ENCODE measurements around the gene SGMS1.

Gene SGMS1

GRCh38 chr10:50645236-50645635 is 21.5 kb upstream of the SGMS1 start:
- no peak for DNase-seq (ENCODE audit: low read depth)
- no peak overlapping the region for H3K4me3 ChIP-seq (ENCODE audit: low read depth, low read length)
- TF ChIP-seq CTCF (conservative IDR thresholded peaks at IDR 0.05; ENCODE audit: low read depth, low read length): no peak

- no peak overlapping the region for H3K4me3 ChIP-seq (ENCODE audit: low read depth, low read length)
- TF ChIP-seq CTCF (conservative IDR thresholded peaks at IDR 0.05; ENCODE audit: low read depth, low read length): no peak
- no peak for DNase-seq (ENCODE audit: low read depth)
These were observed 17.9 kb upstream of the SGMS1 start for GRCh38 chr10:50641626-50642025.

- no peak for TF ChIP-seq CTCF (conservative IDR thresholded peaks at IDR 0.05; ENCODE audit: low read depth, low read length)
- DNase-seq (ENCODE audit: low read depth): no peak
- no peak overlapping the region for H3K4me3 ChIP-seq (ENCODE audit: low read depth, low read length)
These were observed 16.5 kb upstream of the SGMS1 start for GRCh38 chr10:50640238-50640637.

GRCh38 chr10:50636618-50637579 is 13.1 kb upstream of the SGMS1 start:
- TF ChIP-seq CTCF (conservative IDR thresholded peaks at IDR 0.05; ENCODE audit: low read depth, low read length): no peak
- no peak overlapping the region for H3K4me3 ChIP-seq (ENCODE audit: low read depth, low read length)
- peak; percentile 31 for DNase-seq (ENCODE audit: low read depth)

GRCh38 chr10:50635286-50635685 is 11.5 kb upstream of the SGMS1 start:
- no peak overlapping the region for H3K4me3 ChIP-seq (ENCODE audit: low read depth, low read length)
- TF ChIP-seq CTCF (conservative IDR thresholded peaks at IDR 0.05; ENCODE audit: low read depth, low read length): no peak
- peak; percentile 93 for DNase-seq (ENCODE audit: low read depth)

GRCh38 chr10:50634479-50634878 is 10.7 kb upstream of the SGMS1 start:
- no peak for DNase-seq (ENCODE audit: low read depth)
- no peak overlapping the region for H3K4me3 ChIP-seq (ENCODE audit: low read depth, low read length)
- TF ChIP-seq CTCF (conservative IDR thresholded peaks at IDR 0.05; ENCODE audit: low read depth, low read length): no peak

GRCh38 chr10:50631052-50631451 is 7.3 kb upstream of the SGMS1 start:
- no peak for TF ChIP-seq CTCF (conservative IDR thresholded peaks at IDR 0.05; ENCODE audit: low read depth, low read length)
- H3K4me3 ChIP-seq (ENCODE audit: low read depth, low read length): no peak overlapping the region
- DNase-seq (ENCODE audit: low read depth): no peak
